Heart left ventricle (tissue), 13 donors: ENCODE data around the gene RANBP17.

Source experiments
- CTCF ChIP-seq, 12 donors: fragments of 200-600 bp; sonication (generic) in 4 of 12; IDR thresholded peaks; one replicate each; pipeline versions ENCODE4 v1.5.0 to v1.8.0; 2018 to 2022; ENCODE audit warnings: antibody characterized with exemption in 12 of 12, mild to moderate bottlenecking in 5 of 12
- POLR2A ChIP-seq, 2 donors: fragments of 450-650 bp; IDR thresholded peaks; one replicate each; pipeline ENCODE4 v1.6.1; 2017; ENCODE audit warnings: antibody characterized with exemption in 2 of 2, mild to moderate bottlenecking in 2 of 2, moderate library complexity in 2 of 2
- donor health status: ischemic (EF 13 %, LVEDD 7.1; RV severe dilation, severe dysfunction).
- donor health status: DM: no; HTN: yes; CAD: no.
- donor health status: DM: no; HTN: no; CAD: no.
- donor health status: ischemic (EF 25% LVEDD 6.9; RV normal size, moderate dysfunction).
- donor health status: ischemic (EF 25% LVEDD 5.7; RV mildly dilated, moderate dysfunction).
- donor health status: ischemic (EF 35%, LVEDD 5.7; RV mildly dilated, moderate dysfunction).
- donor health status: nonischemic (EF 11% LVEDD 7.7; RV severe dilation, severe dysfunction).
- donor health status: DM: yes; HTN: yes; CAD: no.
- donor health status: PGD.
- donor health status: ischemic (EF 29% LVEDD 5.4; RV normal size, mild dysfunction).
- donor health status: nonischemic (EF 23%, LVEDD 6.1; RV moderate dilation, normal function).

- TF ChIP-seq CTCF (IDR thresholded peaks at IDR 0.05) (no peak), POLR2A (IDR thresholded peaks at IDR 0.05) (no peak)
These were observed 478.7 kb downstream of the RANBP17 start for GRCh38 chr5:171340491-171340890.
